ENCODE results near the gene RASA1. TPM values are rescaled to one million over a fixed set of nuclear protein-coding genes. Genes with fewer than 3 reads are reported as not detected.

The RASA1 gene
- total and polyA plus RNA-seq, 9 of the 15 experiments (the other 6 are each of a cell fraction or from before 2014, with no cell fraction given): 3.2 to 17.3 (median 9.2) TPM

- in situ Hi-C loops (cut with MboI) (no loop called here), intact Hi-C loops (cut with micrococcal nuclease) (loop anchor here (10.0 kb wide), 1 partner anchor 351 kb away; no protein-coding TSS in a partner anchor)
- WGBS (ENCODE audit: insufficient coverage, low coverage, missing lambda C conversion rate): 0% methylated on average over 1 of the region's 1 CpG
- Histone ChIP-seq H3K9me3 (replicated peaks; ENCODE audit: control insufficient read depth, insufficient read depth, low read depth, low read length) (no peaks in the 10 kb centered on the region), H3K27ac (ENCODE audit: extremely low read depth, low read depth, low read length) (no peak overlapping the region), H3K4me3 (no peak overlapping the region), H2AFZ (ENCODE audit: low read depth, low read length) (no peak overlapping the region), H3K4me2 (ENCODE audit: insufficient read depth, low read length) (no peak overlapping the region), H3K27me3 (ENCODE audit: control insufficient read depth in 2 of 2, insufficient read depth in 2 of 2, low read length in 2 of 2) (no peaks in the 10 kb centered on the region; a peak in 1 of 5 replicates), H3K9me1 (ENCODE audit: control insufficient read depth, insufficient read depth, low read length) (no peaks in the 10 kb centered on the region), H4K20me1 (replicated peaks; ENCODE audit: control insufficient read depth, insufficient read depth, low read length) (no peaks in the 10 kb centered on the region), H3K79me2 (ENCODE audit: control insufficient read depth, insufficient read depth, low read length) (no peaks in the 10 kb centered on the region), H3K36me3 (ENCODE audit: control insufficient read depth, insufficient read depth, low read length) (no peaks in the 10 kb centered on the region), H3K9ac (ENCODE audit: insufficient read depth in 1 of 2, low read depth in 2 of 2, low read length in 2 of 2) (no peak overlapping the region), H3K4me1 (replicated peaks in 1 of 2; ENCODE audit: control insufficient read depth in 2 of 2, insufficient read depth in 2 of 2, low read length in 2 of 2) (no peaks in the 10 kb centered on the region)
- FAIRE-seq (no peak), DNase-seq (ENCODE audit: extremely low read depth in 1 of 4, low spot score in 3 of 4) (no peak), ATAC-seq (no peak)
- POLR2A ChIA-PET: no interaction called here
- TF ChIP-seq ZNF143 (CRISPR knock-in tag; IDR thresholded peaks at IDR 0.05) (no peak), MAFG (tag; conservative IDR thresholded peaks at IDR 0.05) (0 out of 2 replicates have a peak, but pooled peaks have one; percentile 35), ZFP30 (CRISPR knock-in tag; IDR thresholded peaks at IDR 0.05; ENCODE audit: borderline replicate concordance) (no peak), ZNF316 (IDR thresholded peaks at IDR 0.05) (peak; percentile 61), C11orf30 (IDR thresholded peaks at IDR 0.05; ENCODE audit: low read depth) (peak; percentile 36; the same call in 1 of the 2 replicates), SMARCC2 (IDR thresholded peaks at IDR 0.05; ENCODE audit: low read depth) (no peak), ELF2 (CRISPR knock-in tag; IDR thresholded peaks at IDR 0.05) (no peak), MAFK (IDR thresholded peaks at IDR 0.05; ENCODE audit: low read length) (peak; percentile 36; the same call in 1 of the 2 replicates), CAMTA2 (CRISPR knock-in tag; conservative IDR thresholded peaks at IDR 0.05) (no peak), MAFF (IDR thresholded peaks at IDR 0.05; ENCODE audit: low read length) (peak; percentile 51), THRB (CRISPR knock-in tag; conservative IDR thresholded peaks at IDR 0.05) (no peak), ZNF77 (CRISPR knock-in tag; IDR thresholded peaks at IDR 0.05) (no peak)
- TF ChIP-seq, protein P1, sequence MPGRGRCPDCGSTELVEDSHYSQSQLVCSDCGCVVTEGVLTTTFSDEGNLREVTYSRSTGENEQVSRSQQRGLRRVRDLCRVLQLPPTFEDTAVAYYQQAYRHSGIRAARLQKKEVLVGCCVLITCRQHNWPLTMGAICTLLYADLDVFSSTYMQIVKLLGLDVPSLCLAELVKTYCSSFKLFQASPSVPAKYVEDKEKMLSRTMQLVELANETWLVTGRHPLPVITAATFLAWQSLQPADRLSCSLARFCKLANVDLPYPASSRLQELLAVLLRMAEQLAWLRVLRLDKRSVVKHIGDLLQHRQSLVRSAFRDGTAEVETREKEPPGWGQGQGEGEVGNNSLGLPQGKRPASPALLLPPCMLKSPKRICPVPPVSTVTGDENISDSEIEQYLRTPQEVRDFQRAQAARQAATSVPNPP (IDR thresholded peaks at IDR 0.05; ENCODE audit: borderline replicate concordance, insufficient read depth, insufficient read length): no peak
- no TSS peak for BruUV-seq (replicated peaks)
- CTCF ChIA-PET (ENCODE audit: low intra/inter-chr PET ratio): no interaction called here
These were observed 156.1 kb downstream of the RASA1 start for GRCh38 chr5:87423755-87424154.

All from K562 (cell line).